GM18873 (cell line): ENCODE measurements around the gene NEK11.
A peak's percentile ranks its signal among the peaks of the same experiment; 100 is the strongest.
"Not testable (repeated sequence)": the region's sequence is repeated elsewhere in the genome, so short reads cannot be mapped to it uniquely, and the experiment has no call there.

Experiments used
- ATAC-seq: cut with Tn5 transposase; IDR thresholded peaks from one replicate; pipeline ENCODE4 v1.9.1; 2021; ENCODE audit warnings: mild to moderate bottlenecking, moderate library complexity, moderate number of reproducible peaks; ENCODE audit not compliant: unreplicated experiment, low FRiP score

NEK11 gene

DNA sequence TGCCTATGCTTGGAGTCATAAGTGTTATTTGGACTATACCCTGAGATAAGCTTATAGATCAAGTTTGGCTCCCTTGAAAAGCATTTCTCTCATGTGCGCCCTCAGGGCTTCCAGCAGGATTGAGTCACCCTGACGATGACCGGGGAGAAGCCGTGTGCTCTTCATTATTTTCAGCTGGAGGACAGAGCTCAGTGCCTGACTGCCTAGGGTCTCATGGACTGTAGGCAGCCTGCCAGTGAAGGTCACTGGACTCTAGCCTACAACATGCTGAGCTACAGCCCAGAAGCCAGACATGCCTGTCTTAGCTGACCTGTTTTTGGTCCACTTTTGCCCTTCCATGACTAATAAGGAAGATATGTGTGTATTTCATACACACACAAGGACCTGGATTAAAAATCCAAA is 323.3 kb downstream of the NEK11 start:
- no peak for ATAC-seq

DNA sequence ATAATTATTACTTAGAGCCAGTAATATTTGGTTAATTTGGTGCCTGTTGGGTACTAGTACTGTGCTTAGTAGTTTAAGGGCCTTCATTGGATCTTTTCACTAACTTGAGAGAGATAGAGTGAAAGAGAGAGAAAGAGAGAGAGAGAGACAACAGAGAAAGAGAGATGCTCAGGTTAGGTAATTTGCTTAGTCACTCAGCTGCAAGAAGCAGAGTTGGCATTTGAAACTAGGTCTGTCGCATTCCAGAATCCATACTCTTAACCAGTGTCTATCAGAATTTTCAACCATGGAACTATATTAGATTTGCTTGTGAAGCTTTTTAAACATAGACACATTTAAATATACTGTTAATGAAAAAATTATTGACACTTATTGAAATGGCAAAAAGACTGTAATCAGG is 323.8 kb downstream of the NEK11 start:
- no peak for ATAC-seq

DNA sequence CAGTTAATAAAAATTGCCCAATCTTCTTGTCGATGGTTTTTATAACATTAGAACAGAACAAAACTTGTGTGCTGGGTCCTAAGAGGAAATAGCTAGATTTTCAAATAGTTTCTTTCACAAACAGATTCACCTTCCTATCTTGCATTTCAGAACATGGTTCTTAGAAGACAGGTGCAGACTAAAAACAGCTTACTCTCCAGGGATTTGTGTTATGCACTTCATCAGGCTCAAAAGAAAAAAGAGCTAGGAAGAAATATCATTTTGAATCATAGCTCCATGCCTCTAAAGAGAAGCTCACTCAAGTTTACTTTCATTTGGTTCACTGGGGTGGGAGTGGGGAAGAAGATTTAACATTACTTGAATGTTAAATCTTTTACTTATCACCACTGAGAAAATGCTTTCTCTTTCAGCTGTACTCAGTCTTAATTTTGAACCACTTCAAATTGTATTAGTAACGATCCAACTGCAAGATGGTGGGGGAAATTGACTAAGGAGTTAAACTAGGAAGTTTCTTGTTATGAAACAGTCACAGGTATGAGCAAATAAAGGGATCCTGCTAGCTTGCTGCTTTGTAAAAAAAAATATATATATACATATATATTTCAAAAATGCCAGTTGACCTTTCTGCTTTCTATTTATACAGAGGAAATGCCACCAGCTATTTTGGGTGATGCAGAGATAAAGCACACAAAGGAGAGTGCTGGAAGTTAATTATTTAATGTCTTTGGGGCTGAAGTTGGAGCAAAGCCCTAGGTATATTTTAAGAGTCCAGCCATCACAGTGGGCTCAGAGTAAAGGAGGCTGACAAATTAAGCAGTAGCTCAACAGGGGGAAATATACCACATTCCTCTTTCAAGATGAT is 326.6 kb downstream of the NEK11 start:
- no peak for ATAC-seq

DNA sequence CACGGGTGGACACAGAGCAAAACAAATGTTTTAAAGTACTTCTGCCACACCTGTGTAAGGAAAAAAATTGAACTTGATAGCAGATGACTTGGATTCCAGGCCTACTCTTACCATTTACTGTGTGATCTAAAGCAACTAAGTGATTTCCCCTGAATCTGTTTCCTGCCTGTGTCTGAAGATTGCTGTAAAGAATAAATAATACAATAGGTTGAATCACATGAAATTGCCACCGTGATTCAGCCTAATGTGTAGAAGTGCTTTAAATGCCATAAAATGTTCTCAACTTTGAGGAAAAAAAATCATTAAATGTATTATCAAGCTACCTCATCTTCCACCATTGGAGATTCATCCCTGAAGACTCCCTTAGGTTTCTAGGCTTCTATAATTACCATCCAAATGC is 327.3 kb downstream of the NEK11 start:
- ATAC-seq, result no peak

DNA sequence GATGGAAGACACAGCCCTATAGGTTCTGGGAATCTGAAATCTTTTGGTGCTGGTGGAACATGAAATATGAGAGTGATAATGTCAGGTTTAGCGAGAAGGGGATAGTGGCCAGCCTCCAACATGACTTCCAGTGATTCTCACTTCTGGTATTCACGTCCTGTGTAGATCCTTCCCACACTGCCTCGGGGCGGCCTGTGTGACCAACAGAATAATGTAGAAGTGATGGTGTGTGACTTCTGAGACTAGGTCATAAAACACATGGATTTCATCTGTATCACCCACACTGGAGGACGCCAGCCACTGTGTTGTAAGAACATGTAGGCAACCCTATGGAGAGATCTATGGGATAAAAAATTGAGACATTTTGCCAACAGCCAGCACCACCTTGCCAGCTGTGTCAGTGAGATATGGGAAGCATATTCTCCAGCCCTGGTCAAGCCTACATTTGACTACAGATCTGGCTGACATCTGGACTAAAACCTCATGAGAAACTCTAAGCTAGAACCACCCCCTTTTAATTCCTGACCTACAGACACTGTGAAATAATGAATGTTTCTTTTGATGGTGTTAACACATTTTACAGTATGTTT is 329.4 kb downstream of the NEK11 start:
- no peak for ATAC-seq

DNA sequence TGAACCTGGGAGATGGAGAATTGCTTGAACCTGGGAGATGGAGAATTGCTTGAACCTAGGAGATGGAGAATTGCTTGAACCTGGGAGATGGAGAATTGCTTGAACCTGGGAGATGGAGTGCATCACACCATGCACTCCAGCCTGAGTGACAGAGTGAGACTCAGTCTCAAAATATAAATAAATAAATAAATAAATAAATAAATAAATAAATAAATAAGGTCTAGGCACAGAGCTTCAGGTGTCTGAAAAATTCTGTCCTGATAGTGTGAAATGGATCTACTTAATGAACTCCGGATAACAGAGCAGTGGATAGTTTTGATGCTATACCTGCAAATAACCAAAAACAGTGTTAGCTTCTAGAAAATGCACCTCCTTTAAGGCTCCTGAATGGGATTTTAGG is 330.6 kb downstream of the NEK11 start:
- ATAC-seq, result no peak

DNA sequence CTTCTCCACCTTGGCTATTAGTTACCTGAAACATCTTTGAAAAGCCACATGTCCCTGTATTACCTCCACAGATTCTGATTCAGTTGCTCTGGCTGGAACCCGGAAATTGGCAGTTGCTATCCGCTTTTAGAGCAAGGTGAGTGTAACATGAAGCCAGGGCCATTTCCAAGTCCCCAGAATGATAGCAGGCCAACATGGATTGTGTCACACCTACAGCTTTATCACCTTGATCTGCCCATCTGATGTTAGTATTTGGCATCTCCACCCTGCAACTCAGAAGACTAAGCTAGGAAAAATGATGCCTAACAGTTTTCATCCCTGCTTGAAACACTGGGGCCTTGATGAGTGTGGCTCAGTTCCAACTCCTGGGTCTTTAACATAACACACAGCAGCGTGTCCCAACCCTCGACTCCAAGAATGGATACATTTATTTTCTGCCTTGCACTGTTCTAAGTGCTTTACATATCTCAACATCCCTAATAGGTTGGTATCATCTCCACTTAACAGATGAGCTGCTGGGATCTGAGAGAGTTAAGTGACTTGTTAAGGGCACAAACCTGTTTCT is 333.6 kb downstream of the NEK11 start:
- ATAC-seq, result no peak

DNA sequence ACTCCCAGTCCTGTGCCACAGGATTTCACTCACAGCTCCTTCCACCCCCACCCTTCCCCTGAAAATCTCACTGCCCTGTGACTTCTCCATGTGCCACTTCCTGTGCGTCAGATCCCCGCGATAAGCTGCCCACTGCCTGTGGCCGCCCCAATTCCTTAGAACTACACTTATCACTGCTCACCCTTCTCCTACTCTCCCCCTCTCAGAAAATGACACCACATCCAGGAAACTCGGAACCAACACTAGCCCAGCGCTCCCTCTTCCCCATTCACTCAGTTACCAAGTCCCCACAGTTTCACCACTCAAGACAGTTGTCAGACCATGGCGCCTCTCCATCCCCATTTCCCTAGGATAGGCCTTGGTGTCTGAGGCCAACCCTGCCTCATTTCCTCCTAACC is 334.4 kb downstream of the NEK11 start:
- ATAC-seq, result not testable (repeated sequence)

DNA sequence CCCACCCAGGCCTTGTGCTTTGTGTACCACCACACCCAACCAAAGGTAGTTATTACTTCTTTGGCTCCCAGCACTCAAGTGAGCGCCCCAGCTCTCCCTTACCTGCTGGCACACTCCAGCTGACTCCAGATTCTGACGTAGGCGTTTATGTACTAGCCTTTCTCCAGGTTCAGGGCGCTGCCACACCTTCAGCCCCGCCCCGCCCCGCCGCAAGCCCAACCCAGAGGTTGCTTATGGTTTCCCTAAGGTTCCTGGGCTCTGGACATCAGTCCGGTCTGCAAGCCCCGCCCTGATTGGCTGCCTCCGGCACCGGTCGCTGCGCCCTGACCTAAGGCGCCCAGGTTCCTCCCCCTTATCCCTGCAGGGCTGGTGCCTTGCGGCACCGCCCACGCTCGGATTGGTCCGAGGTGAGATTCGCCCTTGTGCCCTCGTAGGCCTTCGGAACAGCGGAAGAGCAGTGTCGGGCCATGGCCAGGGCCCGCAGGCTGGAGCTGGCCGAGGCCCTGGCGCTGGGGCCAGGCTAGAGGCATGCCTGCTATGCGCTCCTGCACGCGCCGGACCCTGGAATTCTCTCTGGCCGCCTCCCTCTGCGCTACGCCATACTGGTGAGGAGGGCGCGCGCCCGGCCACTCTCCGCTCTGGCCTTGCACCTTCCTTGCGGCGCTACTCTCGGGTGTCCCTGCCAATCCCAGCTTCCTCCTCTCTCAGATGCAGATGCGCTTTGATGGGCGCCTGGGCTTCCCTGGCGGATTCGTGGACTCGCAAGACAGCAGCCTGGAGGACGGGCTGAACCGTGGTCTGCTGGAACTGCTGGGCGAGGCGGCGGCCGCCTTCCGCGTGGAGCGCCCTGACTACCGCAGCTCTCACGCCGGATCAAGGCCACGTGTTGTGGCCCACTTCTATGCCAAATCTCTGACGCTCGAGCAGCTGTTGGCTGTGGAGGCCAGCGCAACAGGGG is 335.1 kb downstream of the NEK11 start:
- ATAC-seq, result no peak

DNA sequence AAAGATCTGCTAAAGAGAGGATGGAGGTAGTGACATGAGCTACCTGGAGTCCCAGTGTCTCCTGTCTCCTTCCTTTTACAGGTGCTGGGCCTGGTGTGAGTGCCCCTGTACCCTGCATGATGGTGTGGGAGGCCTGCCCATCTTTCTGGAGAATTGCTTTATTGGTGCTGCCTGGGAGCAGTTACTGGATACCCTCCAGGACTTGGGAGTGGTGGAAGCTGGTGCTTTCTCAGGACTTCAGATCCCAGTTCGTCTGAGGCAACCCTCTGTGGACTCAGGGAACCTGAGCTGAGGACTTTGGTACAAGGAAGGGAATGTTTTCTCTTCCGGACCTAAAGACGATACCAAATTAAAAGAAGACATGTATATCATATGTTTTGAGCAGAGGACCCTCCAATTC is 336.6 kb downstream of the NEK11 start:
- ATAC-seq, result no peak

DNA sequence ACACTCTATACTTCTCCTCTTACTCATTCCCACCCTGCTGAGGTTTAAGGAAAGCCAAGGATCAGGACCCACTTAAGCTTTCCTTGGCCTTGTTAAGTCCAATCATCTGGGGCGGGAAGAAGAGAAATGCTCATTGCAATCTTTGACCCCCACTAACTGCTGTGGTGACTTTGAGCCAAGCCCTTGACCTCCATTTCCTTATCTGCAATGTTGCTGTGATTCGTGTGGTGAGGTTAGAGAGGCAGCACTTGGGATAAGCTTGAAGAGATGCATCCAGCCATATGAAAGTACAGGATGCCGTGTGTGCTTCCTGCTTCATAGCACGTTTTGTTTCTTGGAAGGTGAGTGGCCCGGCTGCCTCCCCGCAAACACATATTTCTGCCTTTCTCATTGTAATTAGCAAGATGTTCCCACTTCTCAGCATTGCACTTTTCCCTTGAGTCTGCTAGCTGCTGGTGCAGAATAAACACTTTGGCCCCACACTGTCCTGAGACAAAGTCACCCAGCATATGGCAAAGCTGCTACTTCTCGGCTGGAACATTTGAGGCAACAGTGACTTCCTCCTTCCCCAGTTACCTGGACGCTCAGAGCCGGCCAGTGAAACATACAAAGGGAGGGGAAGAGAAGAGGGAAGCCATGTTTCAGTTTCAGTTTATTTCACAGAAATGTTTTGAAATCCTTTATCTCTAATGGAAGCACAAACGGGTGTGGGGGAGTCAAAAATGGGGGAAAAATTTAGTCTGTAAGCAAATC is 344.4 kb downstream of the NEK11 start:
- ATAC-seq, result no peak

DNA sequence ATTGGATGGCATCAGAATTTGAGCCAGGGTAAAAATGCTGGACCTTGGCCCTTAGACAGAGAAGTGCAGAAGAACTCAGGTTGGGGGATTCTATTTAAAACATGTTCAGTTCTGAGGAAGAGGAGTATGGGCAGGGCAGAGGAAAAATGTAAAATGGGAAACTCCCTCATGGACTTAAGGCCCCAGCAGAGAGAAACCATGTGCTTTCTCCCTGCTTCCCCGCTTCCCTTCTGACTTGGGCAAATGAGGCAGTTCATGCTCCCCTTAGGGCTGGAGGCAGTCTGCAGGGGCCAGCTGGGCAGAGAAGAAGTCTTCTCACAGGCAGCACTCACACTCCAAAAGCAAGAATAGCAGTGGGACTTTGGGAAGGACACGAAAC is 345.0 kb downstream of the NEK11 start:
- ATAC-seq, result no peak

DNA sequence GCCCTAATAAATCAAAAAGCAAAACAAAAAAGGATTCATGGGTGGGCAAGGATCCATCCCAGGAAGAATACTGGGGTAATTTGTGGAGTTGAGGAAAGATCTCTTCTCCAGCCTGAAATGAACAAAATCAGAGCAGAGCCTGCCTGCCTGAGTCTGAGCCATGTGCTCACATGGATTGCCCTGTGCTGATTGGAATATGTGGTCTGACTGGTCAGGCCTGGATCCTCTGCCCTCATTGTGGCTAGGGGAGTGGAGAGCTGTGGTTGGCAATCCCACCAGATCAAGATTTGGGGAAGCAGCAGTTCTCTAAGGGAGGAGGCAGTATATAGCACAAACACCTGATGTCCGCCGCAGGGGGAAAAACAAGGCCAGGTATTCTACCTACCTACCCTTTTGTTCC is 348.1 kb downstream of the NEK11 start:
- no peak for ATAC-seq

DNA sequence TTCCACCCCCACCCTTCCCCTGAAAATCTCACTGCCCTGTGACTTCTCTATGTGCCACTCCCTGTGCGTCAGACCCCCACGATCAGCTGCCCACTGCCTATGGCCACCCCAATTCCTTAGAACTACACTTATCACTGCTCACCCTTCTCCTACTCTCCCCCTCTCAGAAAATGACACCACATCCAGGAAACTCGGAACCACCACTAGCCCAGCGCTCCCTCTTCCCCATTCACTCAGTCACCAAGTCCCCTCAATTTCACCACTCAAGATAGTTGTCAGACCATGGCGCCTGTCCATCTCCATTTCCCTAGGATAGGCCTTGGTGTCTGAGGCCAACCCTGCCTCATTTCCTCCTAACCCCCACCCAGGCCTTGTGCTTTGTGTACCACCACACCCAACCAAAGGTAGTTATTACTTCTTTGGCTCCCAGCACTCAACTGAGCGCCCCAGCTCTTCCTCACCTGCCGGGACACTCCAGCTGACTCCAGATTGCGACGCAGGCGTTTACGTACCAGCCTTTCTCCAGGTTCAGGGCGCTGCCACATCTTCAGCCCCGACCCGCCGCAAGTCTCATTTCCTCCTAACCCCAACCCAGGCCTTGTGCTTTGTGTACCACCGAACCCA is 354.3 kb downstream of the NEK11 start:
- ATAC-seq, result peak; percentile 1

DNA sequence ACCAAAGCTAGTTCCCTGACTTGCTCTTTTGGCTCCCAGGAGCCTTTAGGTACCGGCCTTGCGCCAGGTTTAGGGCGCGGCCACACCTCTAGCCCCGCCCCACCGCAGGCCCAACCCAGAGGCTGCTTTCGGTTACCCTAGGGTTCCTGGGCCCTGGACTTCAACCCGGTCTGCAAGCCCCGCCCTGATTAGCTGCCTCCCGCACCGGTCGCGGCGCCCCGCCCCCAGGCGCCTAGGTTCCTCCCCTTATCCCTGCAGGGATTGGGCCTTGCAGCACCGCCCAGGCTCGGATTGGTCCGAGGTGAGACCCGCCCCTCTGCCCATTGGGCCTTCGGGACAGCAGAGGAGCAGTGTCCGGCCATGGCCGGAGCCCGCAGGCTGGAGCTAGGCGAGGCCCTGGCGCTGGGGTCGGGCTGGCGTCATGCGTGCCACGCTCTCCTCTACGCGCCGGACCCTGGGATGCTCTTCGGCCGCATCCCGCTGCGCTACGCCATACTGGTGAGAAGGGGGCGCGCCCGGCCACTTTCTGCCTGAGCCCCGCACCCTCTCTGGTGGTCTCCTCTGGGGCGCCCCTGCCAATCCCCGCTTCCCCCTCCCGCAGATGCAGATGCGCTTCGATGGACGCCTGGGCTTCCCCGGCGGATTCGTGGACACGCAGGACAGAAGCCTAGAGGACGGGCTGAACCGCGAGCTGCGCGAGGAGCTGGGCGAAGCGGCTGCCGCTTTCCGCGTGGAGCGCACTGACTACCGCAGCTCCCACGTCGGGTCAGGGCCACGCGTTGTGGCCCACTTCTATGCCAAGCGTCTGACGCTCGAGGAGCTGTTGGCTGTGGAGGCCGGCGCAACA is 355.0 kb downstream of the NEK11 start, which contains the start of gene NUDT16:
Gene NUDT16, plus strand, starts transcription at position 330 of the 847 bp plus-strand sequence. Its CDS starts 31 bp downstream, at position 361.
- ATAC-seq, result peak; percentile 97

DNA sequence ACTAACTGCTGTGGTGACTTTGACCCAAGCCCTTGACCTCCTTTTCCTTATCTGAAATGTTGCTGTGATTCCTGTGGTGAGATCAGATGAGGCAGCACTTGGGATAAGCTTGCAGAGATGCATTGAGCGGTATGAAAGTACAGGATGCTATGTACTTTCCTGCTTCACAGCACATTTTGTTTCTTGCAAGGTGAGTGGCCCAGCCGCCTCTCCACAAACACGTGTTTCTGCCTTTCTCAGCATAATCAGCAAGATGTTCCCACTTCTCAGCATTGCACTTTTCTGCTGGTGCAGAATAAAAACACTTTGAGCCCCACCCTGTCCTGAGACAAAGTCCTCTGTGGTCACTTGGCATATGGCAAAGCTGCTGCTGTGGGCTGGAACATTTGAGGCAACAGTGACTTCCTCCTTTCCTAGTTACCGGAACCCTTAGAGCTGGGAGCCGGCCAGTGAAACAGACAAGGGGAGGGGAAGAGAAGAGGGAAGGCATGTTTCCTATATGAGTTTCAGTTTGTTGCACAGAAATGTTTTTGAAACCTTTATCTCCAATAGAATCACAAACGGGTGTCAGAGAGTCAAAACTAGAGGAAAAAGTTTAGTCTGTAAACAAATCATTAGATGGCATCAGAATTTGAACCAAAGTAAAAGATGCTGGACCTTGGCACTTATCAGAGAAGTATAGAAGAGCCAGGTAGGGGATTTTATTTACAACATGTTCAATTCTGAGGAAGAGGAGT is 359.9 kb downstream of the NEK11 start:
- ATAC-seq, result no peak

DNA sequence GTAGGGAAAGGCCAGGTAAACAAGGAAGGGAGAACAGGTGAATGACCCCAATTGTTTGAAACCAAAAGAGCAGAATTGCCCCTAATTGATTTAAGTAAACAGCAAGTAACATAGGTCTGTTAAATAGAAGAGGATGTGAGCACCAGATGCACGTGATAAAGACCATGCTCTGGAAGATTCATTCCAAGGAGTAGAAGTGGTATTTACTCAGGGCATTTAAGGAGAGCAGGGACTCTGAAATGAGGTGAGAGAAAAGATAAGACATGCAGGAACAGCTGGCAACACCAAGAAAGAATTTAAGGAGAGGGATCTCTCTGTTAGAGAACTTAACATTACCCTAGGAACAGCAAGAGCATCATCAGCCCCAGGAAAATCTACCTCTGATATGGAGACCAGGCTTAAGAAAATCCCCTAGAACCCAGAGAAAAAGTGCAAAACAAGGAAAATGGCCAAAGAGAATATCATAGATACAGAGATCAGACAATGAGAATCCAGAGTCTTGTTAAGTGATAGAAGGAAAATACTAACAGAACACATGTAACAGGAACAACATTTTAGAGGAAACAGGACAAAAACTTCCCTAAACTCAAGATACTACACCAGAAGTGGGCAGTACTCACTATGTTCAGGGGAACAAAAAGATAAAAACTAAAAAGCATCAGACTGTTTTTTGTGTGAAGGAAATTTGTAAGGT is 361.3 kb downstream of the NEK11 start:
- ATAC-seq, result no peak

DNA sequence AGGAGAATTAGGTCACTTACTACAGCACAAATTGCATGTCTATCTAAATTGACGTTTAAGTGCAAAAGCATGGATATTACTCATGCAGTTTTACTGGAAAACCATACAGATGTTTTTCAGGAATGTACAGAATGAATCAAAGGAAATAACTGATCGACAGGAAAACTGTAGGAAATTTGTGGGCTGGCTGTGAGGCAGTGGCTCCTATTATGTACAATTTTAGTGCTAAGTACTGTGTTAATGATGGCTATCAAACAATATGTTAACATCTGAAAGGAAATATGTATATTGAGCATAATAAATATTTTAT is 361.8 kb downstream of the NEK11 start:
- no peak for ATAC-seq
